Measurements from ENCODE around the gene KCNAB1.

DNA sequence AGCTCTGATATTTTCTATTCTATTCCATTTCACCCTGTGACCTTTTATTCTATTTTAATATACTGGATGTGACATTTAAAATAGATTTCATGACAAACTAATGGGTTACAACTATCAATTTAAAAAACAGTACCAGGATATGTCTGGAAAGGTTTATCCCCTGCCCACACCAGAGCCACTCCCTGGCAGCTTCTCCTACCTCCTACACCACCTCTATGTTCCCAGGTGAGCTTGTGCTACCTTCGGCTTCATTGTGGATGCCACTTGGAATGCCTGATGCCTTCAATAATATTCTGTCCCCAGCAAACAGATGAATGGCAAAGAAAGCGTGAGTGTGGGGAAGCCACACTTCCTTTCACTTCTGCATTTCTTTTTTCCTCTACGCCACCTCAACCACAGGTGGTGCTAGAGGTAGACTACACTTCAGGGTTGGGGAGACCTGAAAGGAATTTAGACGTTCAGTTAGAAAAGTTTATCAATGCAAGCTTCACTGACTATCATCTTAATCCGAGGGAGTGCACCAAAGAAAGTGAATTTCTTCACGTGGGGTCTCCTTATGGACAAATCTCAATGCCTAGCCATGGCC, 221.5 kb downstream of the KCNAB1 start:
- TF ChIP-seq, protein P1, sequence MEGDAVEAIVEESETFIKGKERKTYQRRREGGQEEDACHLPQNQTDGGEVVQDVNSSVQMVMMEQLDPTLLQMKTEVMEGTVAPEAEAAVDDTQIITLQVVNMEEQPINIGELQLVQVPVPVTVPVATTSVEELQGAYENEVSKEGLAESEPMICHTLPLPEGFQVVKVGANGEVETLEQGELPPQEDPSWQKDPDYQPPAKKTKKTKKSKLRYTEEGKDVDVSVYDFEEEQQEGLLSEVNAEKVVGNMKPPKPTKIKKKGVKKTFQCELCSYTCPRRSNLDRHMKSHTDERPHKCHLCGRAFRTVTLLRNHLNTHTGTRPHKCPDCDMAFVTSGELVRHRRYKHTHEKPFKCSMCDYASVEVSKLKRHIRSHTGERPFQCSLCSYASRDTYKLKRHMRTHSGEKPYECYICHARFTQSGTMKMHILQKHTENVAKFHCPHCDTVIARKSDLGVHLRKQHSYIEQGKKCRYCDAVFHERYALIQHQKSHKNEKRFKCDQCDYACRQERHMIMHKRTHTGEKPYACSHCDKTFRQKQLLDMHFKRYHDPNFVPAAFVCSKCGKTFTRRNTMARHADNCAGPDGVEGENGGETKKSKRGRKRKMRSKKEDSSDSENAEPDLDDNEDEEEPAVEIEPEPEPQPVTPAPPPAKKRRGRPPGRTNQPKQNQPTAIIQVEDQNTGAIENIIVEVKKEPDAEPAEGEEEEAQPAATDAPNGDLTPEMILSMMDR (IDR thresholded peaks at IDR 0.05) = no peak
- no peak for TF ChIP-seq POLR2A (IDR thresholded peaks at IDR 0.05)

Data from breast epithelium (tissue), 3 donors.